Mammary epithelial cell (primary cell): ENCODE results near the gene COL5A1.

Experiments used
- CTCF ChIP-seq, 2 donors: IDR thresholded peaks in 1 of 2; conservative IDR thresholded peaks in 1 of 2; 2 replicates each; pipeline ENCODE4 v1.5.1; 2011 to 2012; ENCODE audit warnings: inconsistent platforms in 2 of 2, low read length in 2 of 2, mild to moderate bottlenecking in 2 of 2, control low read depth in 1 of 2, low read depth in 1 of 2; ENCODE audit not compliant: insufficient read depth in 1 of 2; ENCODE audit errors: extremely low read depth in 1 of 2
- EZH2 ChIP-seq: IDR thresholded peaks from 2 replicates; pipeline ENCODE4 v1.6.1; 2012; ENCODE audit warnings: low read length, inconsistent platforms, borderline replicate concordance

- TF ChIP-seq EZH2 (no peak), CTCF (conservative IDR thresholded peaks at IDR 0.05 in 1 of 2, IDR thresholded peaks at IDR 0.05 in 1 of 2; ENCODE audit: extremely low read depth in 1 of 2, insufficient read depth in 1 of 2, low read depth in 1 of 2, low read length in 2 of 2) (no peak)
These were observed 244.2 kb downstream of the COL5A1 start for GRCh38 chr9:134885679-134886412.
